ENCODE results near the gene GIMAP4.
"Not testable (repeated sequence)": the region's sequence is repeated elsewhere in the genome, so short reads cannot be mapped to it uniquely, and the experiment has no call there.

GIMAP4 gene

GRCh38 chr7:150580638-150581394 is 13.6 kb downstream of the GIMAP4 start:
- FAIRE-seq: no peak

DNA sequence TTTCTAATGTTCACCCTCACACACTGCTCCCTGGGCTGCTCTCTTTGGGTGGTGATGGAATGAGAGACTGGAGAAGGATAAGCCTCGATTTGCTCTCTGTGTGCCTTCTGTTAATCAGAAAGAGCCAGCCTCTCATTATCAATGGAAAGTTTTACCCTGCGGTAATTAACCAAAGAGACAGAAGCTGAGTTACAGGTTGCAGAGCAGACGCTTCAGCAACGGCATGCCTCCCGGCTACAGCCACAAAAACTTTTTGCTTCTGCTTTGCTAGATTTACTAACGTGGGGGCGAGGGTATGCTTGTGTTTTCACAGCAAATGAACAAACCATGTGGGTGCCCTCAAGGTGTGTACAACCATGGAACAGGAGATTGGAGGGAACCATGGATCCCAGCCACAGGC is 18.0 kb downstream of the GIMAP4 start:
- no peak for FAIRE-seq

- FAIRE-seq: no peak
Observed at GRCh38 chr7:150586068-150586784, 19.0 kb downstream of the GIMAP4 start.

GRCh38 chr7:150586785-150587152 is 19.6 kb downstream of the GIMAP4 start:
- FAIRE-seq: no peak

DNA sequence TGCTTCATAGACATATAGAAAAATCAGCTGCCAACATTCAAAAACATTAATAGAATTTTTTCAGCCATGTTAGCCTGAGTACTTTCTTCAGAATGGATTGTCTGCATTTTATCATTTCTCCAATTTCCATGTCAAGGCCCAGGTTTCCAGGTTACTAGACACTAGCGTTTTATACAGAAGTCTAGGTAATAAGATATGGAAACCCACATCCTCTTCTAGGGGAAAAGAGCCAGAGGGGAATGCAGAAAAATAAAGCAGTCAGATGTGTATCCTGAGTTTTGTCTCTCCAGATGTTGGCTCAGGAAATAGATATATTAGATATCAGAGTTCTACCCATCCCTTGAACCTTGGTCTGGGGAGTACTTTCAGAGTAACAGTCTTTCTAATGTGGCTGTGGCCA is 20.4 kb downstream of the GIMAP4 start:
- no peak for FAIRE-seq

DNA sequence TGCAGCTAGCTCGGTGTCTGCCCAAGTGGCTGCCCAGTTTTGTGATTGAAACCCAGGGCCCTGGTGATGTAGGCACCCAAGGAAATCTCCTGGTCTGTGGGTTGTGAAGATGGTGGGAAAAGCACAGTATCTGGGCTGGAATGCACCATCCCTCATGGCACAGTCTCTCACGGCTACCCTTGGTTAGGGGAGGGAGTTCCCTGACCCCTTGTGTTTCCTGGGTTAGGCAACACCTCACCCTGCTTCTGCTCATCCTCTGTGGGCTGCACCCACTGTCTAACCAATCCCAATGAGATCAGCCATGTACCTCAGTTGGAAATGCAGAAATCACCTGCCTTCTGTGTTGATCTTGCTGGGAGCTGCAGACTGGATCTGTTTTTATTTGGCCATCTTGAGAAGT is 27.6 kb downstream of the GIMAP4 start:
- FAIRE-seq: no peak

DNA sequence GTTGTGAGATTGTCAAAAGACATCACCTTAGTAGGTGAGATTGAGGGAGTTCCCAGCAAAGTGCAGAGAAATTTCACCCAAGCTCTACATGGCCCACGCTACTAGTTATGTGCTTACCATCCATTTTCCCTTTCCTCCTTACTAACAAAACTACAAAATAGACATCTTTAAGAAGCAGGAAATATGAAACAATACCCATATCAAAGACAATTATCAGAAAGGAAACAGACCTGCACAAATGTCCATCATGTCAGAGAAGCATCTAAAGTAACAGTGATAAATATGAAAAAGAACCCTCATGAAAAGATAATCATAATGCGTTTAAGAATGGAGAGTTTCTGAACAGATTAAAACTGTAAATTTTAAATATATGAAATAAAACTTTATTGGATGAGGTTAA is 28.2 kb downstream of the GIMAP4 start:
- FAIRE-seq: no peak

DNA sequence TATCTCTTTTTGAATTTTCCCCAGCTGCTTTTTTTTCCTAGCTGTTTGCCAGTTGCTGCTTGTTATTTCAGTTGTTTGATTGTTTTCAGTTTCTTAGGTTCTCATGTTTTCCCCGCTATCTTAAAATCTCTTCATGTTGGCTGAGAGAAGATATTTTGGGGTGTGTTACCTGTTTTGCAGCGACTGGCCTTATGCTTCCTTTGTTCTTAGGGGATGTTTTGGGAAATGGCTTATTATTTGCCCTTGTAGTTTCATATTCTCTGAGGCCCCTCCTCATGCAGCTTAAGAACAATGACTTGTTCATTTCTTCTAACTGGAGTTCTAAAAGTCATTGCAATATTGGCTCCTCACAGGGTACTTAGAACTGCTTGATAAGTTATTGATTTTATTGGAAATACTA is 36.4 kb downstream of the GIMAP4 start:
- FAIRE-seq: not testable (repeated sequence)

- FAIRE-seq: no peak
Observed at GRCh38 chr7:150610233-150610632, 43.0 kb downstream of the GIMAP4 start.

- FAIRE-seq: no peak
Observed at GRCh38 chr7:150612925-150613324, 45.7 kb downstream of the GIMAP4 start.

DNA sequence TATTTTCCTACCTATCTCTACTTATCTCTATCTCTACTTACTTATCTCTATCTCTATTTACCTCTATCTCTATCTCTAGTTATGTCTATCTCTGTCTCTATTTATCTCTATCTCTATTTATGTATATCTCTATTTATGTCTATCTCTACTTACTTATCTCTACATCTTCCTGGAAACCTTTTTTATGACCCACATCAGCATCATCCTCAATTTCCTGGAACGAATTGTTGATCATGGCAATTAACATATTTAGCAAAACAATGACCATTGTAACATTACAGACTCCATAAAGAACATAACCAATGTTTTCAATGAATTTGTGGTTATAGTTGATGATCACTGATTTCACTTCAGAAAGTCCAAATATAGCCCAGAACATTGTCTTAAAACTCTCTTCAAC is 46.7 kb downstream of the GIMAP4 start:
- FAIRE-seq: no peak

DNA sequence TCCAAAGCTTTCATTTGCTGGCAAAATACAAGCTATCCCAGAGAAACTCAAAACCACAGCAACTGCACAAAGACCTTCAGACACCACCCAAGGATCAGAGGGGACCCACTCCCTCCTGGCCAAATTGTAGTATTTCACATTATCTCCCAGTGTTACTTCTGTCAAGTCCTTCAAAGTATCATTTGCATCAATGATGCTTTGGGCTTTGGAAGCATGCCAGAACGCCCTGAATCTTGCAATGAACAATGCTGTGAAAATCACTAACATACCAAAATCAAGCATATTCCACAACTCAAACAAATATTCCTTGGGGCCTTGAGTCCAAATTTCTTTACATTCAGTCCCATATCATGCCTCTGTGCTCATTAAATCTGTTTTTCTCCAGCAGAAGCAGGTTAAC is 47.2 kb downstream of the GIMAP4 start:
- FAIRE-seq: not testable (repeated sequence)

GRCh38 chr7:150615221-150615755 is 48.1 kb downstream of the GIMAP4 start:
- FAIRE-seq: not testable (repeated sequence)

GRCh38 chr7:150620061-150620460 is 52.9 kb downstream of the GIMAP4 start:
- FAIRE-seq: no peak

DNA sequence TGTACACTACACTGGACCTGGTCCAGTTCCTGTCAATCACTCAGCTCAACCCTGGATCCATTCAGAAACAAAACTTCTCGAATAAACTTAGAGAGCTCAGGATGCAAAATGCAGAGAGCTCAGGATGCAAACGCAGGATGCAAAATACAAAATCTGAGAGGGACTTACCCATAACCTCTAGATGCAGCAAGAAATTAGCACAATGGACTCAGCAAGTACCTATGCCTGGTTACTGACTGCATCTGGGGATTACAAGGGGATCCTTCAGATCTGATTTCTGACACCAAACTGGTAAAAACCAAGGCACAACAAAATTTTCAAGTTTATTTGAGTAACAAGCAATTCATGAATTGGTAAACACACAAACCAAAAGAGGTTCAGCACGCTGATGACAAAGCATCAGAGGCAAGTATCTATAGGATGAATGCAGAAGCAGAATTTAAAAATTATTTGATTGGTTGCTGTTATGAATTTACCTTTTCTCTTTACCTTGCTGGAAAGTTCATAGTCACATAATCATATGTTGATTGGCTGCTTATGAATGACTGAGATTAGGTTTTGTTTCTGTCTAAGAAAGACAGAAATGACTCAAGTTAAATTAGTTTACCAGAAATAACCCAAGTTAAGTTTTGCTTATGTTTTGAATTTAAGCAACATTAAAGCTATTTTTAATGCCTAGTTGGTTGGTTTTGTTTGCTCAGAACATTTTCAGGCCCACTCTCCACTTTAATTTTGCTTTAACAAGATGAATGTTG is 53.6 kb downstream of the GIMAP4 start:
- no peak for FAIRE-seq

- no peak for FAIRE-seq
Observed at GRCh38 chr7:150621376-150621775, 54.2 kb downstream of the GIMAP4 start.

All from TTC549 (cell line).